Posterior cingulate gyrus (tissue), 11 donors: ENCODE results near the gene CATSPERB.
"Not testable (repeated sequence)": the region's sequence is repeated elsewhere in the genome, so short reads cannot be mapped to it uniquely, and the experiment has no call there.

Experiments
- DNase-seq, 10 donors: peaks; one replicate each; pipeline versions ENCODE4 v3.0.0 to v3.0.0-alpha.2; 2020 to 2021; ENCODE audit warnings: mixed read lengths in 3 of 10
- intact Hi-C: fragments of 100-400 bp; cut with DNase I; formaldehyde crosslinking; loops from one replicate; pipeline ENCODE4 v1.15.1; 2023

Gene CATSPERB

DNA sequence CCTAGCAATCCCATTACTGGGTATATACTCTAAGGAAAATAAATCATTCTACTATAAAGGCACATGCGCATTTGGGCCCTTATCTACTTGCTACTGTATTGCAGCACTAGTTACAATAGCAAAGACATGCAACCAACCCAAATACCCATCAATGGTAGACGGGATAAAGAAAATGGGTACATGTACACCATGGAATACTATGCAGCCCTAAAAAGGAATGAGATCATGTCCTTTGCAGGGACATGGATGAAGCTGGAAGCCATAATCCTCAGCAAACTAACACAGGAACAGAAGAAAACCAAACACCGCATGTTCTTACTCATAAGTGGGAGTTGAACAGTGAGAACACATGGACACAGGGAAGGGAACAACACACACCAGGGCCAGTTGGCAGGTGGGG is 54.2 kb downstream of the CATSPERB start:
- intact Hi-C loops, DNase-seq: not testable (repeated sequence)

DNA sequence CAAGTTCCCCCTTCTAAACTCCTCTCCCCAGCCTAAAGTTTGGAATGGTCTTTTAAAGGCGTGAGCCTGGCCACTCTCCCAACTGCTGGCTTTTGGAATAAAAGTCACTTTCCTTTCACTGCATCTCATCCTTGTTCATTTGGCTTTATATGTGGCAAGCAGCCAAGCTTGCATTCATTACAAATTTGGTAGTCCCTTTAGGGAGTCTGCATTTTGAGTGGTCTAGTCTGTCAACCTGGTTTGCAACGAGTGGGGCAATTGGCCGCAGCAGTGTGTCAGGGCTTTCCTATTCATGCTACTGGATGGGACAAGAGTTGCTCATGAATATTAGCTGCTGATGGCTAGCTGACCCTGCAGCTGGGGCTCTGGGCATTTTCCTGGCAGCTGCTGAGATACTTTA is 57.0 kb downstream of the CATSPERB start:
- DNase-seq: no peak
- intact Hi-C loops: no loop called here

- DNase-seq: no peak
- intact Hi-C loops: no loop called here
These were observed 62.0 kb downstream of the CATSPERB start for GRCh38 chr14:91669867-91670266.

DNA sequence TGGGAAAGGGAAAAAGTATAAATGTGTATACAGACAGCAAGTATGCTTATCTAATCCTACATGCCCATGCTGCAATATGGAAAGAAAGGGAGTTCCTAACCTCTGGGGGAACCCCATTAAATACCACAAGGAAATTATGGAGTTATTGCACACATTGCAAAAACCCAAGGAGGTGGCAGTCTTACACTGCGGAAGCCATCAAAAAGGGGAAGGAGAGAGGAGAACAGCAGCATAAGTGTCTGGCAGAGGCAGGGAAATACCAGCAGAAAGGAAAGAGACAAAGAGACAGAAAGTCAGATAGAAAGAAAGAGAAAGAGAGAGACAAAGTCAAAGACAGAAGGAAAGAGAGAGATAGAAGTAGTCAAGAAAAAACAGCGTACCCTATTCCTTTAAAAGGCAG is 64.8 kb downstream of the CATSPERB start:
- DNase-seq, intact Hi-C loops: not testable (repeated sequence)

- DNase-seq: no peak
- intact Hi-C loops: no loop called here
These were observed 71.1 kb downstream of the CATSPERB start for GRCh38 chr14:91660790-91661189.

DNA sequence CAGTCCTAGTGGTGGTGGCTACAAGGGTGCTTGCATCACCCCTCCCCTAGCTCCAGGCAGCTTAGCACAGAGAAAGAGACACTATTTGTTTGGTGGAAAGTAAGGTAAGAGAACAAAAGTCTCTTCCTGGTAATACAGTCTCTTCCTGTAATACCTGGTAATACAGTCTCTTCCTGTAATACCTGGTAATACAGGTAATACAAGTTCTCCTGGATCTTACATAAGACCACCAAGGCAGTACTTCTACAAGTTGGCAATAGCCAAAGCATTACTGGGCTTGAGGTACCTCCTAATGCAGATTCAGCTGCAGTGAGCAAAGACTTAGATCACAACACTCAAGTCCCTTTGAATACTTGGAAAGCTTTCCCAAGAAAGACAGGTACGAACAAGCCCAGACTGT is 77.0 kb downstream of the CATSPERB start:
- no peak for DNase-seq
- intact Hi-C loops: loop anchor here (5.0 kb wide), 2 partner anchors 257 to 342 kb away; no protein-coding TSS in a partner anchor

GRCh38 chr14:91653451-91653850 is 78.4 kb downstream of the CATSPERB start:
- intact Hi-C loops: loop anchor here (5.0 kb wide), 2 partner anchors 259 to 344 kb away; no protein-coding TSS in a partner anchor
- no peak for DNase-seq

- intact Hi-C loops: loop anchor here (5.0 kb wide), 2 partner anchors 262 to 347 kb away; no protein-coding TSS in a partner anchor
- DNase-seq: peak in 1 of 10 donors; percentile 13
These were observed 82.0 kb downstream of the CATSPERB start for GRCh38 chr14:91649930-91650329.

- intact Hi-C loops: no loop called here
- no peak for DNase-seq
These were observed 84.0 kb downstream of the CATSPERB start for GRCh38 chr14:91647856-91648255.

DNA sequence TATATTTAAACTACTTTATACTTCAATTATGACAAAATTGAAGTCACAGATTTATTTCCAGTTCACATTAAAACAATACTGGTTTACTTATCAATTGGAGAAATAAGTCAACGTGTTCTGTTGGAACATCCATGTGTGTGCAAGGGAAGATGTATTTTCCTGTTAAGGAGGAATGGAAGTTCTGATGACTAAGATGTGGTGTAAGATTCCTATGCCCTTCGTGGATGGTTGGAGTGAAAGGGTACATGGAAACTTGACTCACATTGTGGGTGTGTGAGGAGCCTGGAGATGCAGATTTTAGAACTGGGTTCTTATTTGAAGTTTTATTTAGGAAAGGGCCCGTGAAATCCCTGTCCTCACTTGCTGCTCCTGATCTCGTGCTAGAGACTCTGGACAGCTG is 95.3 kb downstream of the CATSPERB start:
- intact Hi-C loops: no loop called here
- DNase-seq: no peak

GRCh38 chr14:91624757-91625156 is 107.1 kb downstream of the CATSPERB start:
- no peak for DNase-seq
- intact Hi-C loops: no loop called here

- intact Hi-C loops: no loop called here
- DNase-seq: no peak
These were observed 117.7 kb downstream of the CATSPERB start for GRCh38 chr14:91614187-91614586.

DNA sequence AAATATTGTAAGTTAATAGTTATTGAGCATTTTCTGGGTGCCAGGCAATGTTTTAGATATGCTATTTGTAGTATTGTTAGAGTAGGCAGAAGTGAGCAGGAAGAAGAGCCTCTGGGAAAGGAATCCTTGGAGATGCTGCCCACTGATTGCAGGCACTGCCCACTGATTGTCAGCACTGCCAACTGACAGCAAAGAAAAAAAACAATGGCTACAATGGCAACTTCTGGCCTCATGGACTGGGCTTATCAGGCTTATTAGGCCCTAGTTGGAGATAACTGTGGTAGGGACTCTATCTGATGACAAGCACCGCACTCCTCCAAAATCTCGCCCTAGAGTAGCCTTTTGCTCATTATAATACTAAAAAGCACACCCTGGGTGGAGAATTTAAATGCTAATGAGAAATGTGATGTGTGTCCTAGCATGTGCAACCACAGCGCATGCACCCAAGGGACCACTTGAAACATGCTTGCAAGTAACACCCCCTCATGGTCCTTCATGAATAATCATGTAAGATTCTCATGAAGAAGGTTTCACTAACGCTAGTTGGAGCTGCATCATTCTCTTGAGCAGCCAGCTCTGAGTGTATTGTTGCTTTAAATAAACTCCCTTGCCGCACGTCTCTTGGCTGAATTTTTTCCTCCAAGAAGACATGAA is 118.3 kb downstream of the CATSPERB start:
- intact Hi-C loops: no loop called here
- DNase-seq: peak in 1 of 10 donors; percentile 72

DNA sequence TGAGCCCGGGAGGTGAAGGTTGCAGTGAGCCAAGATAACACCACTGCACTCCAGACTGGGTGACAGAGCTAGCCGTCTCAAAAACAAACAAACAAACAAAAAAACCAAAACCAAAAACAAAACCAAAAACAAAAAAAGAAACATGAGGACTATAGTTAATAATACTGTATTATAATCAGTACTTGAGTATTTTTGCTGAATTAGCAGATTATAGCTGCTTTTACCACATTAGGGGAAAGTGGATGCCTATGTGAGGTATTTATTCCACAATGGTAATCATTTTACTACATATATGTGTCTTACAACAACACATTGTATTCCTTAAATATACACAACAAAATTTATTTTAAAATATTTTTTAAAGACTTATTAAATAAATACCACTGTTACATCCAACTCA is 120.4 kb downstream of the CATSPERB start:
- intact Hi-C loops: no loop called here
- no peak for DNase-seq

- intact Hi-C loops: no loop called here
- DNase-seq: no peak
These were observed 122.7 kb downstream of the CATSPERB start for GRCh38 chr14:91609161-91609560.

DNA sequence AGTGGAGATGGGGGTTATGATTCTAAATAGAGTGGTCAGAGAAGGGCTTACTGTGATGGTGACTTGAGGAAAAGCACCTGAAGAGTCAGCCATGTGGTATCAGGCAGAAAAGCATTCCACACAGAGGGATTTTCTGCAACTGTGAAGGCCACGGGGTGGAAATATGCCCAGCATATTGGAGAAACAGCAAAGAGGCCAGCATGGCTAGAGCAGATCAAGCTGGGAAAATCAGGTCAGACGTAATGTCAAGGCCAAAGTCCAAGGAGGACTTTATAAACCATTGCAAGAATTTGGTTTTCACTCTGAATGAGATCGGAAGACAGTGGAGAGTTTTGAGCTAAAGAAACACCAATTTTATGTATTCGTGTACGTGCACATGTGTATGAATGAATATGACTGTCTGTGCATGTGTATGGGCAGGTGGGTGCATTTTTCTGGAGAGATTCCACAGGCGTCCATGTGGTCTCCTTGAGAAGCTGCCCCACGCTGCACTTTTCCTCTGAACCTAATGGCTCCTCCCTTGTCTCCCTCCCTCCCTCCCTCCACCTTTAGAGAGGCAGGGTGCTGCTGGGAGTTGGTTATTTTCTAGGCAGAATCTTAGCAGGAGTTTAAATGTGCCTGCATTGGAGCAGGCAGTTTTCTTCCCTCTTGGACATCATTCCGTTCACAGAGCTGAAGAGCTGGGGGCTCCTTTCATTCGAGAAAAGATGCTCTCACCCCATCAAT is 124.4 kb downstream of the CATSPERB start:
- intact Hi-C loops: no loop called here
- DNase-seq: no peak

DNA sequence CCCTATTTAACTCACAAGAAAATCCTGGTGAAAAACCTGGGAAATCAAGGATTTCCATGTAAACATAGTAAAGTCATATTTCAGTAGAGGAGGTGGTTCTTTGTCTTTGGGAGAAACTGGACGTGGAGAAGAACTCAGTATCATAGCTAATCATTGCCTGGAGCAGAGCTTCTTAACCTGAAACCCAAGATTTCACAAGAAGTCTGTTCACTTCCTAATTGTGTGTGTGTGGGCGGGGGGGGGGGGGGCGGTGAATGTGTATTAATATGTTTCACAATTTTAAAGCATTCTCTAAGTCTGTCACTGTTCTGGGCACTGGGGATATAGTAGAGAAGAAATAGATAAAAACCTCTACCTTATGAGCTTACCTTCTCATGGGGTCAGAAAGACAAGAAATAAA is 125.0 kb downstream of the CATSPERB start:
- no peak for DNase-seq
- intact Hi-C loops: no loop called here

GRCh38 chr14:91604611-91605010 is 127.3 kb downstream of the CATSPERB start:
- DNase-seq, intact Hi-C loops: not testable (repeated sequence)

GRCh38 chr14:91599994-91600393 is 131.9 kb downstream of the CATSPERB start:
- intact Hi-C loops: no loop called here
- DNase-seq: no peak

DNA sequence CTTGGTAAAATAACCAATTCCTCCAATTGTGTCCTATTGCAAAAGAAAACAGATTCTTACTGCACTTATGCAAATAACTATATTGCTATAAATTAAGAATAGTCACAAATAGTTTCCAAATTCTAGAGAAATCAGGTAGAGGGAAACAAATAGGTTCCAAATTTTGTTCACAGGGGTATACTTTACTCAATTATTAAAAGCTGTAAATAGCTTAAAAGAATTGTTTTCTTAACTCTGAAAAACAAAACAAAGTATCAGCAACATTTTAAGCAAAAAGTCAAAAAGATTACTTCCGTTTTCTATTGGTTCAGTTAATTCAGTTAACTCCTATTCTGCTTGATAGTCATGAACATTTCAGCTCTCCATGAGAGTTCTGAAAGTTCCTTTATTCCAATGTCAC is 136.2 kb downstream of the CATSPERB start:
- no peak for DNase-seq
- intact Hi-C loops: no loop called here

GRCh38 chr14:91593957-91594356 is 137.9 kb downstream of the CATSPERB start:
- DNase-seq, intact Hi-C loops: not testable (repeated sequence)

GRCh38 chr14:91586410-91586809 is 145.5 kb downstream of the CATSPERB start:
- intact Hi-C loops: no loop called here
- no peak for DNase-seq
